ENCODE measurements around the gene ITPR3. TPM values are rescaled to one million over a fixed set of nuclear protein-coding genes. Genes with fewer than 3 reads are reported as not detected.
A peak's percentile ranks its signal among the peaks of the same experiment; 100 is the strongest.

ITPR3 gene
- total and polyA plus RNA-seq, 2 of the 13 experiments (the other 11 are each of a cell fraction or from before 2014, with no cell fraction given), result 3.8 to 21.4 TPM

- no peak for TF ChIP-seq LRRFIP1 (CRISPR knock-in tag; conservative IDR thresholded peaks at IDR 0.05)
- TF ChIP-seq, protein P1, sequence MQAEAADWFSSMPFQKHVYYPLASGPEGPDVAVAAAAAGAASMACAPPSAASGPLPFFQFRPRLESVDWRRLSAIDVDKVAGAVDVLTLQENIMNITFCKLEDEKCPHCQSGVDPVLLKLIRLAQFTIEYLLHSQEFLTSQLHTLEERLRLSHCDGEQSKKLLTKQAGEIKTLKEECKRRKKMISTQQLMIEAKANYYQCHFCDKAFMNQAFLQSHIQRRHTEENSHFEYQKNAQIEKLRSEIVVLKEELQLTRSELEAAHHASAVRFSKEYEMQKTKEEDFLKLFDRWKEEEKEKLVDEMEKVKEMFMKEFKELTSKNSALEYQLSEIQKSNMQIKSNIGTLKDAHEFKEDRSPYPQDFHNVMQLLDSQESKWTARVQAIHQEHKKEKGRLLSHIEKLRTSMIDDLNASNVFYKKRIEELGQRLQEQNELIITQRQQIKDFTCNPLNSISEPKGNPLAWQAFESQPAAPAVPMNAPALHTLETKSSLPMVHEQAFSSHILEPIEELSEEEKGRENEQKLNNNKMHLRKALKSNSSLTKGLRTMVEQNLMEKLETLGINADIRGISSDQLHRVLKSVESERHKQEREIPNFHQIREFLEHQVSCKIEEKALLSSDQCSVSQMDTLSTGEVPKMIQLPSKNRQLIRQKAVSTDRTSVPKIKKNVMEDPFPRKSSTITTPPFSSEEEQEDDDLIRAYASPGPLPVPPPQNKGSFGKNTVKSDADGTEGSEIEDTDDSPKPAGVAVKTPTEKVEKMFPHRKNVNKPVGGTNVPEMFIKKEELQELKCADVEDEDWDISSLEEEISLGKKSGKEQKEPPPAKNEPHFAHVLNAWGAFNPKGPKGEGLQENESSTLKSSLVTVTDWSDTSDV (CRISPR knock-in tag; IDR thresholded peaks at IDR 0.05), result no peak
- TF ChIP-seq KLF16 (CRISPR knock-in tag; IDR thresholded peaks at IDR 0.05), result no peak
- no peak for TF ChIP-seq TFDP1 (CRISPR knock-in tag; IDR thresholded peaks at IDR 0.05; ENCODE audit: borderline replicate concordance)
- 0 out of 2 replicates have a peak, but pooled peaks have one; percentile 13 for TF ChIP-seq IRF2 (CRISPR knock-in tag; IDR thresholded peaks at IDR 0.05)
- no peak for TF ChIP-seq MEIS1 (CRISPR knock-in tag; IDR thresholded peaks at IDR 0.05; ENCODE audit: borderline replicate concordance)
- TF ChIP-seq ISX (CRISPR knock-in tag; conservative IDR thresholded peaks at IDR 0.05), result no peak
Observed at GRCh38 chr6:33700391-33701050, 79.4 kb downstream of the ITPR3 start (continued).

All from HepG2 (cell line).